Measurements from ENCODE around the gene SYNDIG1.

SYNDIG1 gene

DNA sequence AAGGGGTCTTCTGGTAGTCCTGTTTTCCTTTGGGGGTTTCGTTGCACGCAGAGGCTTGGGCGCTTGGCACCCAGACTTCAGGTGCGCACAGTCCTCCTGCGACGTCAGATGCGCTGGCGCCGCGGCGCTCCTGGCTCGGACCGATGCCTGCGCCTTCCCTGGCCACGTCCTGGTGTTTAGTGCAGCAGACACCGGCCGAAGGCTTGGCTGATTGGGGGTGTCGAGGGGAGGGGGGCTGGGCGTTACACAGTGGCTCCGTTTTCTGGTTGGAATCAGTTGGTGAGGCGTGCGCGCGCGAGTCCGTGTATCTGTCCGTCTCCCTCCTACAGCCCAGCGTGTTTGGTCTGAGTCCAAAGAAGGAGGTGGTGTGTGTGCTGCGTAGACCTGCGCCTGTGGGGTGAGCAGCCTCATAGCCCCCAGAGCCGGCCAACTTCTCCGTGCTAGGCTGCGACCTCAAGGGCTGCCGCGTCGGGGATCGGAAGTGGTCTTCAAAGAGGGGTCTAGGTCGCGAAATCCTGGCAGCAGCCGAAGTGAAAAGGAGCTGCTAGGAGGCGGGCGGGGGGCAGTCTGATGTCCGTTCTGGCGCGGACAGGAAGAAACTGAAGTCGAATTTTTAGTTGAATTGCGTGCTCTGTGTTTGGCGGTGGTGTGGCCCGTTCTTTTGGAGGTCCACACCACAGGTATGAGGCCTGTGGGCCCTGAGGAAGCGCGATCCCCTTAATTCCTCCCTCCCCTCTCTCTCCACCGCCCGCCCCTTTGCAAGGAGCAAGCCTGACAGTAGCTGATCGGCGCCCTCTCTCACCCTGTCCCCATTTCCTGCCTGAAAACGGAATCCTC, 1.5 kb downstream of the SYNDIG1 start:
- H3K27ac Mint-ChIP-seq: no peak overlapping the region
- H3K27me3 Mint-ChIP-seq: peaks cover 43 to 92% of the 10 kb centered on the region in 2 donors
- no peak for DNase-seq
- H3K4me3 Mint-ChIP-seq: no peak overlapping the region
- H3K36me3 Mint-ChIP-seq (ENCODE audit: insufficient read depth): no peaks in the 10 kb centered on the region
- no peak for ATAC-seq (replicated peaks)
- no peaks in the 10 kb centered on the region for H3K4me1 Mint-ChIP-seq (ENCODE audit: low read depth in 2 of 2)
- no peaks in the 10 kb centered on the region for H3K9me3 Mint-ChIP-seq

DNA sequence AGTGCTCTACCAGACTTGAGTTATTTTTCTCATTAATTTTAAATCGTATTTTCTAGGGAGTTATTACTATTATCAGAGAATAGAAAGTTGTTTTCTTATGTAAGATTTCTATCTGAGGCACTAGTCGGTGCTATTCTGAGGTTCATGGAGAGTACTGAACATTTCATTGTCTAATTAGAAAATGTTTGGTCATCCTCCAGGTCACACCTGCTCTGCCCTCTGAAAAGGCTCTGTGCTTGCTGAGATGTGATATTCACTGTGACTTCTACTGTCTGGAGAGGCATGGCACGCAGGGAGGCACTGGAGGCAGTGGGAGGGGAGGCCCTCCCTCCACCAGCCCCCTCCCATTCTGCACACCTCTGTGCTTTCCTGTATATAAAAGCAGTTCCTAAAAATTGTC, 3.0 kb downstream of the SYNDIG1 start:
- Mint-ChIP-seq H3K36me3 (ENCODE audit: insufficient read depth) (no peaks in the 10 kb centered on the region), H3K9me3 (no peaks in the 10 kb centered on the region), H3K27me3 (peaks cover 41 to 89% of the 10 kb centered on the region in 2 donors), H3K4me3 (no peak overlapping the region), H3K4me1 (ENCODE audit: low read depth in 2 of 2) (no peaks in the 10 kb centered on the region), H3K27ac (no peak overlapping the region)
- DNase-seq: no peak
- ATAC-seq (replicated peaks): no peak

DNA sequence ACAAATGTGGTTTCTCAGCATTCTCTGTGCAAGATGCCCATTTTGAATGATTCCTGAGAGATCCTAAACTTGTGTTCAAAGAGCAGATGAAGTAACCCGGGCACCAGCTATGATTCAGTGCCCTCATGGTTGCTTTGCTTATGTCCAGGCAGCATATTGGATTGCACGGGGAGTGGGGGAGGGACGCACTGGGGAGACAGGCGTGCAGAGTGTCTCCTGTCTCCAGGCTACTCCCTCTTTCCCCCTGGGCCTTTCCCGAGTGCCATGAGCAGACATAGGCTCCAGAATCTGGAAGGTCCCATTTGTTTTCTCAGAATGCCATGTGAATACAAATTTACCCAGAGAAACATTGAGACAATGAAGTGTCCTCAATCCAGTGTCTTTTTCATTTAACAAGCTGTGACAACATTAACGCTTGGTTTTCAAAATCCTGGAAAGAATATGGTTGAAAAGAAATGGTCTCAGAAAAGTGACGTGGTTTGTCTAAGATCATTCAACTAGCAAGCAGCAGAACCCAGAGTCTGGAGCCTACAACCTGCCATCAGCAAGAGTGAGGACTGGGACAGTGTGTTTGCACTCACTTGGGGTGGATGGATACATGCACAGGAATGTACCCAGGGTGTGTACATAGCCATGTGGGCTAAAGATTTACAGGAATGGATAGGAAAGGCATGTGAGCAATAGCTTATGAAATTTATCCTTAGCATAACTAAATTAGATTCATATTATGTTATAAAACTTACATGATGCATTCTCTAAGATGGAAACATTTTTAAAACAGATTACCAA, 4.2 kb downstream of the SYNDIG1 start:
- Mint-ChIP-seq H3K4me1 (ENCODE audit: low read depth in 2 of 2) (no peaks in the 10 kb centered on the region), H3K27me3 (peaks cover 35 to 85% of the 10 kb centered on the region in 2 donors), H3K36me3 (ENCODE audit: insufficient read depth) (no peaks in the 10 kb centered on the region), H3K27ac (no peak overlapping the region), H3K4me3 (no peak overlapping the region), H3K9me3 (no peaks in the 10 kb centered on the region)
- ATAC-seq (replicated peaks): no peak
- DNase-seq: no peak

DNA sequence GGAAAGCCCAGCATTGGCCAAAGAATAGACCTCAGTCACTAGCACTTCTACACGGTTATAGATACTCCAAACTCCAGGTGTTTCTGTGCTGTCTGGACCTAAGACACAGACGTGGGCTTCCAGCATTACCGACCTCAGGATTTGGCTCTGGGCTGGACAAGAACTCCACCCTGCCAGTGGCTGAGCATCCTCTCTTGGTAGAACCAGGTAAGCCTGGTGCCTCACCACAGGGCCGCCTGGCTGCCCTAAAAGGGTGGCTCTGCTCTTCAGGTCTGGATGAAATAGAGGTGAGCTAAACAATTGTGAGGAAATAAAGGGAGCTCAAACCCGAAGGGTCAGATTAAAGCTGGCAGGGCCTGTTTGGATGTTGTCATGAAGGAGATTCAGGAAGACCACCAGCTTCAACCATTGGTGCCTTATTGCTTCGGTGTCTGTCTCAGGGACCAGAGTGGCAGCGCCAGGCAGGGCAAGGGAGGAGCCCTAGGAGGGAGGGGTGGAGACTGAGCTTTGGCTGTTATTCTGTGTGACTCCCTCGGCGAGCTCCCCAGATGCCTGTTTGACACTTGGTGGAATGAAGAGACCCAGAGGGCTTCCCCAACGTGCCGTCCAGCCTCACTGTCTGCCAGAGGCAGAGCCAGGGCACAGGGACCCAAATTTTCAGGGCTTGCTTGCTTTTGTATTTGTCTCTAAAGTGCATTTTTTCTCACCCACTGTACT, 8.6 kb downstream of the SYNDIG1 start:
- peaks cover 40 to 64% of the 10 kb centered on the region in 2 donors for H3K27me3 Mint-ChIP-seq
- H3K36me3 Mint-ChIP-seq (ENCODE audit: insufficient read depth): no peaks in the 10 kb centered on the region
- H3K9me3 Mint-ChIP-seq: no peaks in the 10 kb centered on the region
- H3K4me1 Mint-ChIP-seq (ENCODE audit: low read depth in 2 of 2): no peaks in the 10 kb centered on the region
- ATAC-seq (replicated peaks) (no peak), DNase-seq (no peak)
- H3K4me3 Mint-ChIP-seq: no peak overlapping the region
- H3K27ac Mint-ChIP-seq: no peak overlapping the region

DNA sequence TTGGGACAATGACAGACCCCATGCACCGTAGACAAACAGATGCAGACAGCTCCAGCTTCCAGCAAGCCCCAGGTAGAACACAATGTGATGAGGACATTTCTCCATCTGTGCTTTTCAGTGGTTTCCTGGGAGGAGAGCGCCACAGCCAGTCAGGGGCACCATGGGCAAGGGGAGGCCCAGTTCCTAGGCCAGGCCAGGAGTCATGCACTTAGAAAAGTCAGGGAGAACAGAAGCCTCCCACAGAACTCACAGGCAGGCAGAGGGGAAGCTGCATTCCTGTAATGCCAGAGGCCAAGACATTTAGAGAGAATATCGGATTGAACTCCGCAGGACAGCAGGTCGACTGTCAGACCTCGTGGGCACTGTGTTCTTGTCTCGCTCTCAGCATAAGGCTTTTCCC, 9.2 kb downstream of the SYNDIG1 start:
- no peak overlapping the region for H3K27ac Mint-ChIP-seq
- ATAC-seq (replicated peaks) (no peak), DNase-seq (no peak)
- H3K4me1 Mint-ChIP-seq (ENCODE audit: low read depth in 2 of 2): no peaks in the 10 kb centered on the region
- H3K9me3 Mint-ChIP-seq: no peaks in the 10 kb centered on the region
- peaks cover 38 to 64% of the 10 kb centered on the region in 2 donors for H3K27me3 Mint-ChIP-seq
- no peak overlapping the region for H3K4me3 Mint-ChIP-seq
- no peaks in the 10 kb centered on the region for H3K36me3 Mint-ChIP-seq (ENCODE audit: insufficient read depth)

DNA sequence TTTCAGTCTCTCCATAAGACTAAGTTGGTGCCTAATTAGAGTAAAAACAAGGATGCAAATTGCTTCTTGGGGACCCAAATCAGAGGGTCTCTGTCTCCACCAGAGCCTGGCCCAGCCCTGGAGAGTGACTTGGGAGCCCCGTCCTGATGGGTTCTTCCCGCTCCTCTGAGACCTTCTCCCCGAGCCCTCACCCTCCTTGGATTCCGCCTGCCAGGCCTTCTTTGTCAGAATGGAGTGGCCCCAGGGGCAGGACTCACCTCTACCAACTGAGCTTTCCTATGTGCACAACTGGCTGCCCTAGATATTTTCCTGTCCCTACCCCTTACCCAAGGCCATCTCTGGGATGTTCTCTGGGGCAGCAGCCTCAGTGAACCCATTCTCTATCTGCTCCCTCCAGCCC, 9.7 kb downstream of the SYNDIG1 start:
- no peaks in the 10 kb centered on the region for H3K4me1 Mint-ChIP-seq (ENCODE audit: low read depth in 2 of 2)
- H3K27ac Mint-ChIP-seq: no peak overlapping the region
- no peak for ATAC-seq (replicated peaks)
- H3K4me3 Mint-ChIP-seq: no peak overlapping the region
- no peak for DNase-seq
- H3K36me3 Mint-ChIP-seq (ENCODE audit: insufficient read depth): no peaks in the 10 kb centered on the region
- peaks cover 36 to 63% of the 10 kb centered on the region in 2 donors for H3K27me3 Mint-ChIP-seq
- no peaks in the 10 kb centered on the region for H3K9me3 Mint-ChIP-seq

DNA sequence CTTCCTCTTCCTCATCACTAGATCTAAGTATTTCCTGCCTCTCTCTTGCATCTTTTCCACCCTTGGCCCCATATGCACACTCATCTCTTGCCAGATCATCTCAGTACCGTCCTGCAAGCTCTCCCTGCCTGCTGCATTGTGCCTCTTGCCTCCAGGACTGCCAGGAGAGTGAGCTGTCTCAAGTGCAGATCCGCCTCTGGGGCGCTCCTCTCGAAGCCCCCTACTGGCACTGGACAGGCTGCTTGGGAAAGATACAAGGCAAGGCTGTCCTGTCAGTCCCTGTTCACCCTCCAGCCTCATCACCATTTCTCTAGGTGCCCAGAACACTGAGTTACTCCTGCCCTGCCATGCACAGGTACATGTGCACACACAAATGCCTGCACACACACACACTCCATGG, 10.2 kb downstream of the SYNDIG1 start:
- ATAC-seq (replicated peaks): no peak
- no peak overlapping the region for H3K27ac Mint-ChIP-seq
- DNase-seq: no peak
- H3K36me3 Mint-ChIP-seq (ENCODE audit: insufficient read depth): no peaks in the 10 kb centered on the region
- peaks cover 34 to 58% of the 10 kb centered on the region in 2 donors for H3K27me3 Mint-ChIP-seq
- no peaks in the 10 kb centered on the region for H3K4me1 Mint-ChIP-seq (ENCODE audit: low read depth in 2 of 2)
- H3K9me3 Mint-ChIP-seq: no peaks in the 10 kb centered on the region
- H3K4me3 Mint-ChIP-seq: no peak overlapping the region

DNA sequence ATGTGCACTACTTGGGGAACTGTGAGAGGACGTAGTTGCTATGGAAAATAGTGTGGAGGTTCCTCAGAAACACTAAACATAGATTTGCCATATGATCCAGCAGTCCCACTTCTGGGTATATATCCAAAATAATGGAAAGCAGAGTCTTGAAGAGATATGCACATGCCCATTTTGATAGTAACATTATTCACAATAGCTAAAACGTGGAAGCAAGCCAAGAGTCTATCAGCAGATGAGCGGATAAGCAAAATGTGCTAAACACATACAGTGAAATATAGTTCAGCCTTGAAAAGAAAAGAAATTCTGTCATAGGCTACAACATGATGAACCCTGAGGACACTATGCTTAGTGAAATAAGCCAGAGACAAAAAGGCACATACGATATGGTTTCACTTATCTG, 11.1 kb downstream of the SYNDIG1 start:
- no peak overlapping the region for H3K4me3 Mint-ChIP-seq
- no peak for DNase-seq
- H3K27me3 Mint-ChIP-seq: peaks cover 41 to 50% of the 10 kb centered on the region in 2 donors
- no peak for ATAC-seq (replicated peaks)
- H3K36me3 Mint-ChIP-seq (ENCODE audit: insufficient read depth): no peaks in the 10 kb centered on the region
- H3K27ac Mint-ChIP-seq: no peak overlapping the region
- H3K4me1 Mint-ChIP-seq (ENCODE audit: low read depth in 2 of 2): no peaks in the 10 kb centered on the region
- H3K9me3 Mint-ChIP-seq: no peaks in the 10 kb centered on the region

DNA sequence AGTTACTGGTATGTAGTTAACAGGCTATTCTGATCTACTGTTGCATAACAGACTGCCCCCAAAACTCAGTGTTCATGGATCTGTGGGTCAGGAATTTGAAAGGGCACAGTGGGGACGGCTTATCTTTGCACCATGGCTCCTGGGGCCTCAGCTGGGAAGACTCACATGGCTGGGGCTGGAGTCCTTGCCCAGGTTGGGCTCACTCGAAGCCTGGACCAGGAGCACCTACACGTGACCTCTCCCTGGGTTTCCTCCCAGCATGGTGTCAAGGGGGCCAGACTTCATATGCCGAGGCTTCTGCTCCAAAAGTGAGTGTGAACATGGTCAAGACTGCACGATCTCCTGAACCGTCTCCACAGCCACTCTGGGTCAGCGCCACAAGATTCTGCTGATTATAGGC, 11.7 kb downstream of the SYNDIG1 start:
- H3K27me3 Mint-ChIP-seq: peaks cover 47 to 51% of the 10 kb centered on the region in 2 donors
- no peak overlapping the region for H3K4me3 Mint-ChIP-seq
- ATAC-seq (replicated peaks): no peak
- H3K36me3 Mint-ChIP-seq (ENCODE audit: insufficient read depth): no peaks in the 10 kb centered on the region
- H3K9me3 Mint-ChIP-seq: no peaks in the 10 kb centered on the region
- no peak overlapping the region for H3K27ac Mint-ChIP-seq
- DNase-seq: no peak
- H3K4me1 Mint-ChIP-seq (ENCODE audit: low read depth in 2 of 2): no peaks in the 10 kb centered on the region

DNA sequence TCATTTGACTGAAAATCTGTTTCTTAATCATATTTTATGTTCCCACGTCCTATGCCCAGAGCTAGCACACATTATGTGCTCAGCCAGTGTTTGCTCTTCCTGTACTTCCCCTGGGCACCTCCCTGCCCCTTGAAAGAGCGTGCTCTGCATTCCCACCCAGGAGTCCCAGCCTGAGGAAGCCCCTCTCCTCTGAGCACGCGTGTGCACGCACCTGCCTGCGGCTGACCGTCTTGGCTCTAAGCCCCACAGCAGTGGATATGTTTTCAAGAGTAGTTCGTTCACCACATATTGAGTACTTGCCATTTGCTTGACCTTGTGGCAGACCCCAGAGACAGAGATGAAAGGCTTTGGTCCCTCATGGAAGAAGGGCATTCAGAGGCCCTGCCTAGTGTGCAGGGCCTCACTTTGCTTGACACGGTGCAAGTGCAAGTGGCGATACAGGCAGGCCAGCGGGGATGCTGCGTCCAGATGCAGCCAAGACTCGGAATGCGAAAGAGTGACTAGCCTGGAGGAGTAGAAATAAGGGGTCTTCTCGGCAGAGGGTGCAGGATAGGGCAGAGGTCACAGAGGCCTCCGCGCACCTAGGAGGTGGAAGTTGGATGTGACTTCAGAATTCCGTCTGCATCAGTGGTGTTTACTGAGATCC, 14.1 kb downstream of the SYNDIG1 start:
- no peaks in the 10 kb centered on the region for H3K9me3 Mint-ChIP-seq
- ATAC-seq (replicated peaks): no peak
- no peak overlapping the region for H3K27ac Mint-ChIP-seq
- peaks cover 35 to 38% of the 10 kb centered on the region in 2 donors for H3K27me3 Mint-ChIP-seq
- no peaks in the 10 kb centered on the region for H3K4me1 Mint-ChIP-seq (ENCODE audit: low read depth in 2 of 2)
- H3K36me3 Mint-ChIP-seq (ENCODE audit: insufficient read depth): no peaks in the 10 kb centered on the region
- H3K4me3 Mint-ChIP-seq: no peak overlapping the region
- no peak for DNase-seq

DNA sequence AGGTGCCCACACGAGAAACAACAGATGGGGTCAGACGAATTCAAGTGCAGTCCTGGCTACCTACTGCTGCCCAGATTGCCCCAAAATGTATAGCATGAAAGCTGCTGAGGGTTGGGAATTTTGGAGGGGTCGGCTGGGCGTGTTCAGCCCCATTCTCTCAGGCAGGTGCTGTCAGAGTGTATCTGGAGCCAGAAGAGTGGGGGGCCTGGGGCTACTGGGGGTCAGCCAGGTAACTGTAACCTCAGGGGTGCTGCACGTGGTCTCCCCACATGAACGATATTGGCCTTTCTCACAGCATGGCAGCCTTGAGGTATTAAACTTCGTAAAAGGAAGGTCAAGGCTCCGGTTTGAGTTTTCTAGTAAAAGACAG, 14.6 kb downstream of the SYNDIG1 start:
- DNase-seq (no peak), ATAC-seq (replicated peaks) (no peak)
- peaks cover 35 to 38% of the 10 kb centered on the region in 2 donors for H3K27me3 Mint-ChIP-seq
- H3K4me3 Mint-ChIP-seq: no peak overlapping the region
- H3K36me3 Mint-ChIP-seq (ENCODE audit: insufficient read depth): no peaks in the 10 kb centered on the region
- H3K9me3 Mint-ChIP-seq: no peaks in the 10 kb centered on the region
- no peak overlapping the region for H3K27ac Mint-ChIP-seq
- H3K4me1 Mint-ChIP-seq (ENCODE audit: low read depth in 2 of 2): no peaks in the 10 kb centered on the region

DNA sequence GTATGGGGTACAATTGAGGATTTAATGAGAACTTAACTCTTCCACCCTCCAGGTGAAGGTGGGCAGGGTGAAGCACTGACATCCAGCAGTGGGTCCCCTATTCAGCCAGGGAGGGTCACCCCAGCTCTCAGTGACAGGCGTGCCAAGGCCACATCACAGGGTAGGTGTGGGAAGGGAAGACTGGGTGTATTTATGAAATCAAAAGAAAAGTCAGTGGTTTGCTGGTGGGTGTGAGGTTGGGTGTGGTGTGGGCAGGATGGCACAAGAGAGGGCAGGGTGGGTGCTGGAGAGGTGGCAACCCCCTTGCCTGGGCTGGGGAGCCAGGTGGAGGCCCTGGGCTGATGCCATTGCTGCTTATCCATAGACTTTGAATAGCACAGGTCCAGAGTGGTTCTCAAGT, 16.6 kb downstream of the SYNDIG1 start:
- Mint-ChIP-seq H3K36me3 (ENCODE audit: insufficient read depth) (no peaks in the 10 kb centered on the region), H3K4me1 (ENCODE audit: low read depth in 2 of 2) (no peaks in the 10 kb centered on the region), H3K9me3 (no peaks in the 10 kb centered on the region), H3K27me3 (peaks cover 26 to 36% of the 10 kb centered on the region in 2 donors), H3K4me3 (no peak overlapping the region), H3K27ac (no peak overlapping the region)
- ATAC-seq (replicated peaks) (no peak), DNase-seq (no peak)

DNA sequence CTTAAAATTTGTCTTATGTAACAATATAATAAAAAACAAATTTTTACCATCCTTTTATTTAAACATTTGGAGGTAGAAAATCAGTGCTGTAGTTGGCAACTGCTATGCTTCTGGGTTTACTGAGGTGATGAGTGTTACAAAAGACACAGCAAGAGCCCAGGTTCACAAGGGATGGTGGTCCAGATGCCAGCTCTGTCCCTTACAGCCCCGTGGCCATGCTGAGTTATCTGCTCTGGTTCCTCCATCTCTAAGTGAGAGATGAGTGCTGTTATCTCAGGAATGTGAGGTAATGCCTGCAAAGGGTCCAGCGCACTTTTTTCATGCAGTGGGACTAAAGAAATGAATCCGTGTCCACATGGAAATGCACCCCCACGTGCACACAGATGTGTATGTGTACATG, 17.8 kb downstream of the SYNDIG1 start:
- DNase-seq: no peak

More for the DNA sequence above, 17.8 kb downstream of the SYNDIG1 start:
- no peaks in the 10 kb centered on the region for H3K36me3 Mint-ChIP-seq (ENCODE audit: insufficient read depth)
- peaks cover 21 to 36% of the 10 kb centered on the region in 2 donors for H3K27me3 Mint-ChIP-seq
- ATAC-seq (replicated peaks): no peak
- no peak overlapping the region for H3K4me3 Mint-ChIP-seq
- no peaks in the 10 kb centered on the region for H3K4me1 Mint-ChIP-seq (ENCODE audit: low read depth in 2 of 2)
- H3K9me3 Mint-ChIP-seq: no peaks in the 10 kb centered on the region
- no peak overlapping the region for H3K27ac Mint-ChIP-seq

Measured in effector memory CD8-positive, alpha-beta T cell (primary cell).